SU-DHL-6 (cell line): ENCODE measurements around the gene FLT1.

Source experiments
- H2AFZ ChIP-seq: fragments of 200-600 bp; sonication (generic); 2 replicates; pipeline ENCODE4 v1.6.1; 2014; ENCODE audit warnings: low read depth, mild to moderate bottlenecking, moderate library complexity, mixed read lengths, antibody characterized with exemption, low read length; ENCODE audit not compliant: severe bottlenecking
- H3F3A ChIP-seq: fragments of 200-600 bp; shearing (Covaris generic); 2 replicates; pipeline ENCODE4 v1.6.0; 2016; ENCODE audit warnings: antibody characterized with exemption, mild to moderate bottlenecking; ENCODE audit not compliant: insufficient read depth
- H3K27ac ChIP-seq: fragments of 200-600 bp; sonication (generic); 2 replicates; pipeline ENCODE4 v1.5.1; 2016; ENCODE audit warnings: low read depth, mild to moderate bottlenecking, low read length, moderate library complexity, mixed read lengths
- H3K27me3 ChIP-seq: fragments of 200-600 bp; sonication (generic), shearing (Covaris generic); 2 replicates; pipeline ENCODE4 v1.6.0; 2014; ENCODE audit warnings: mild to moderate bottlenecking, low read length
- H3K36me3 ChIP-seq: fragments of 200-600 bp; sonication (generic); 2 replicates; pipeline ENCODE4 v1.6.1; 2014; ENCODE audit warnings: mild to moderate bottlenecking, low read length, mixed read lengths
- H3K4me2 ChIP-seq: fragments of 300-600, 200-600 bp; shearing (Covaris generic), sonication (generic); 2 replicates; pipeline ENCODE4 v1.6.0; 2014; ENCODE audit warnings: low read length, low read depth, mild to moderate bottlenecking; ENCODE audit not compliant: poor library complexity, severe bottlenecking
- H3K4me3 ChIP-seq: fragments of 200-600 bp; sonication (generic); 2 replicates; pipeline ENCODE4 v1.5.1; 2014; ENCODE audit warnings: antibody characterized with exemption, low read length, mild to moderate bottlenecking, mixed read lengths; ENCODE audit not compliant: insufficient read depth, poor library complexity, severe bottlenecking
- H3K79me2 ChIP-seq: fragments of 200-600 bp; sonication (generic); 2 replicates; pipeline ENCODE4 v1.6.1; 2014; ENCODE audit warnings: mild to moderate bottlenecking, low read length, moderate library complexity; ENCODE audit not compliant: insufficient read depth
- H3K9ac ChIP-seq: fragments of 200-600 bp; sonication (generic); 2 replicates; pipeline ENCODE4 v1.7.0; 2014; ENCODE audit warnings: mild to moderate bottlenecking, low read length
- H3K9me2 ChIP-seq: fragments of 200-600 bp; sonication (generic); replicated peaks from 2 replicates; pipeline ENCODE4 v1.6.1; 2014; ENCODE audit warnings: low read length; ENCODE audit not compliant: insufficient read depth
- H3K9me3 ChIP-seq: fragments of 200-600 bp; sonication (generic); 2 replicates; pipeline ENCODE4 v1.6.1; 2014; ENCODE audit warnings: low read length, mixed read lengths; ENCODE audit not compliant: insufficient read depth
- H4K20me1 ChIP-seq: fragments of 200-600 bp; sonication (generic); 2 replicates; pipeline ENCODE4 v1.6.1; 2014; ENCODE audit warnings: low read depth, mild to moderate bottlenecking, antibody characterized with exemption, low read length, moderate library complexity, mixed read lengths
- CTCF ChIP-seq: fragments of 200-600 bp; sonication (generic); IDR thresholded peaks from one replicate; pipeline ENCODE4 v1.5.1; 2017; ENCODE audit warnings: antibody characterized with exemption, mild to moderate bottlenecking, low read length, moderate library complexity; ENCODE audit not compliant: insufficient read depth, poor library complexity, severe bottlenecking
- EZH2phosphoT487 ChIP-seq: fragments of 200-600 bp; sonication (generic), shearing (Covaris generic); conservative IDR thresholded peaks from 2 replicates; pipeline ENCODE4 v1.6.1; 2018; ENCODE audit warnings: mild to moderate bottlenecking, antibody characterized with exemption, low read length, moderate library complexity, mixed read lengths

FLT1 gene

GRCh38 chr13:28425793-28426192 lies 69.1 kb downstream of the FLT1 start:
- no peaks in the 10 kb centered on the region for H3K79me2 ChIP-seq
- H3K27ac ChIP-seq, result no peak overlapping the region
- no peaks in the 10 kb centered on the region for H3K27me3 ChIP-seq
- no peak overlapping the region for H3K9ac ChIP-seq
- TF ChIP-seq CTCF (no peak), EZH2phosphoT487 (no peak)
- no peaks in the 10 kb centered on the region for H3K9me2 ChIP-seq
- H3F3A ChIP-seq, result no peaks in the 10 kb centered on the region
- no peak overlapping the region for H3K4me3 ChIP-seq
- no peak overlapping the region for H2AFZ ChIP-seq
- no peaks in the 10 kb centered on the region for H3K36me3 ChIP-seq
- H3K9me3 ChIP-seq, result no peaks in the 10 kb centered on the region
- H4K20me1 ChIP-seq, result no peaks in the 10 kb centered on the region
- no peak overlapping the region for H3K4me2 ChIP-seq

- no peak overlapping the region for H3K27ac ChIP-seq
- no peaks in the 10 kb centered on the region for H3K9me3 ChIP-seq
- H3K79me2 ChIP-seq, result no peaks in the 10 kb centered on the region
- H4K20me1 ChIP-seq, result no peaks in the 10 kb centered on the region
- no peaks in the 10 kb centered on the region for H3F3A ChIP-seq
- no peak overlapping the region for H2AFZ ChIP-seq
- H3K4me2 ChIP-seq, result no peak overlapping the region
- TF ChIP-seq CTCF, result no peak
- no peak for TF ChIP-seq EZH2phosphoT487
- H3K4me3 ChIP-seq, result no peak overlapping the region
- H3K36me3 ChIP-seq, result no peaks in the 10 kb centered on the region
- H3K9me2 ChIP-seq, result no peaks in the 10 kb centered on the region
- H3K9ac ChIP-seq, result no peak overlapping the region
- H3K27me3 ChIP-seq, result no peaks in the 10 kb centered on the region
Measured at GRCh38 chr13:28424541-28424940, 70.4 kb downstream of the FLT1 start.

GRCh38 chr13:28423010-28423409 lies 71.9 kb downstream of the FLT1 start:
- Histone ChIP-seq H3K9ac (no peak overlapping the region), H3K79me2 (no peaks in the 10 kb centered on the region), H2AFZ (no peak overlapping the region), H3K27ac (no peak overlapping the region), H3F3A (no peaks in the 10 kb centered on the region), H4K20me1 (no peaks in the 10 kb centered on the region), H3K4me3 (no peak overlapping the region), H3K9me2 (no peaks in the 10 kb centered on the region), H3K4me2 (no peak overlapping the region), H3K27me3 (no peaks in the 10 kb centered on the region), H3K9me3 (no peaks in the 10 kb centered on the region), H3K36me3 (no peaks in the 10 kb centered on the region)
- TF ChIP-seq EZH2phosphoT487 (no peak), CTCF (no peak)
